ENCODE data around the gene SASH1. TPM values are rescaled to one million over a fixed set of nuclear protein-coding genes. Genes with fewer than 3 reads are reported as not detected.
A peak's percentile ranks its signal among the peaks of the same experiment; 100 is the strongest.

The SASH1 gene
- total and polyA plus RNA-seq, 2 of the 8 experiments (the other 6 are each of a cell fraction or from before 2014, with no cell fraction given) = 6.0 to 20.2 TPM

DNA sequence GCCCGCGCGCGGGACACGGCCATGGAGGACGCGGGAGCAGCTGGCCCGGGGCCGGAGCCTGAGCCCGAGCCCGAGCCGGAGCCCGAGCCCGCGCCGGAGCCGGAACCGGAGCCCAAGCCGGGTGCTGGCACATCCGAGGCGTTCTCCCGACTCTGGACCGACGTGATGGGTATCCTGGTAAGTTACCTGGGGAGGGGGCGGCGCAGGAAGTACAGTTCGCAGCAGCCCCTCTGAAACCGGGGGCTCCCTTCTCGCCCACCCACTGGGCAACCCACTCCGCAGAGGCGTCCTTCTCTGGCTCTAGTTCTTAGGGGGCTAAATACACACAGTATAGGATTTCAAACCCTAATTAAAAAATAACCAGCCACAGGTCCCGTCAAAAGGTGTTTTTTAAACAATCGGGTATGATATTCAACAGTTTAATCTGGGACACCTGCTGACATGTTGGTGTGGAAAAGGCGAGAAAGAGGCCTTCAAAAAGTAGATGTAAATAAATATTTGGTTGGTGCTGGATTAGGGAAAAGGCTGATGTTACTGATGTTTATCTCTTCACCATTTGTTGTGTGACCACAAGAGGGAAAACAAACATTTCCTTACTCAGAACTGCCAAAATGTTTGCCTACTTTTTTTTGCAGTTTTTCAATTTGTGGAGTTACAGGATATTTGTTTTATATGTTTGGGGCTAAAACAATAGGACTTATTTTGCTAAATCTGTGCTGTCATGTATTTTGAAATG, 577 bp downstream of the SASH1 start:
- no peaks in the 10 kb centered on the region for H4K20me1 ChIP-seq (replicated peaks in 1 of 2; ENCODE audit: control insufficient read depth in 1 of 2, insufficient read depth in 2 of 2, low read length in 2 of 2)
- no peak overlapping the region for H2BK120ac ChIP-seq (replicated peaks; ENCODE audit: low read depth, low read length)
- peaks cover 0 to 37% of the 10 kb centered on the region in 2 experiments; a peak in 2 of 4 replicates for H3K79me2 ChIP-seq (ENCODE audit: control insufficient read depth in 1 of 2, insufficient read depth in 2 of 2, low read length in 2 of 2)
- peaks cover 7 to 29% (median 19%) of the 10 kb centered on the region in 4 experiments for H3K4me1 ChIP-seq (replicated peaks in 1 of 4; ENCODE audit: control insufficient read depth in 3 of 4, insufficient read depth in 4 of 4, low read length in 3 of 4)
- no peak overlapping the region for H2AK5ac ChIP-seq (ENCODE audit: low read depth, low read length)
- DNase-seq (ENCODE audit: low read depth in 1 of 2, low spot score in 2 of 2) = no peak
- FAIRE-seq = no peak
- TF ChIP-seq SIN3A (conservative IDR thresholded peaks at IDR 0.05 in 1 of 2, IDR thresholded peaks at IDR 0.05 in 1 of 2; ENCODE audit: low read depth in 1 of 2, low read length in 2 of 2) (peak in 1 of 2 experiments; percentile 19; a peak in 1 of 4 replicates), SIX5 (IDR thresholded peaks at IDR 0.05; ENCODE audit: low read depth, low read length) (no peak), YY1 (IDR thresholded peaks at IDR 0.05; ENCODE audit: low read depth, low read length) (no peak), SAP30 (IDR thresholded peaks at IDR 0.05; ENCODE audit: insufficient read depth, insufficient replicate concordance, low read length) (peak; percentile 53), PHF8 (conservative IDR thresholded peaks at IDR 0.05; ENCODE audit: low read depth, low read length) (peak; percentile 50; the same call in 1 of the 2 replicates)
- TF ChIP-seq, protein P1, sequence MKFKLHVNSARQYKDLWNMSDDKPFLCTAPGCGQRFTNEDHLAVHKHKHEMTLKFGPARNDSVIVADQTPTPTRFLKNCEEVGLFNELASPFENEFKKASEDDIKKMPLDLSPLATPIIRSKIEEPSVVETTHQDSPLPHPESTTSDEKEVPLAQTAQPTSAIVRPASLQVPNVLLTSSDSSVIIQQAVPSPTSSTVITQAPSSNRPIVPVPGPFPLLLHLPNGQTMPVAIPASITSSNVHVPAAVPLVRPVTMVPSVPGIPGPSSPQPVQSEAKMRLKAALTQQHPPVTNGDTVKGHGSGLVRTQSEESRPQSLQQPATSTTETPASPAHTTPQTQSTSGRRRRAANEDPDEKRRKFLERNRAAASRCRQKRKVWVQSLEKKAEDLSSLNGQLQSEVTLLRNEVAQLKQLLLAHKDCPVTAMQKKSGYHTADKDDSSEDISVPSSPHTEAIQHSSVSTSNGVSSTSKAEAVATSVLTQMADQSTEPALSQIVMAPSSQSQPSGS (IDR thresholded peaks at IDR 0.05; ENCODE audit: low read length) = peak; percentile 67; the same call in 1 of the 2 replicates
- peak overlapping the region; percentile 94; the same call in 1 of the 2 replicates for H3K27ac ChIP-seq (ENCODE audit: low read depth, low read length)
- no peak overlapping the region for H2BK20ac ChIP-seq (ENCODE audit: low read length)
- H4K91ac ChIP-seq (replicated peaks; ENCODE audit: insufficient read length, low read length) = peak overlapping the region; percentile 12
- H4K8ac ChIP-seq (ENCODE audit: extremely low read depth, insufficient read depth, low read length) = peak overlapping the region; percentile 95; the same call in 1 of the 2 replicates
- H3K23ac ChIP-seq (ENCODE audit: insufficient read length) = no peak overlapping the region
- H2BK5ac ChIP-seq (ENCODE audit: low read depth, low read length) = no peak overlapping the region
- H3K23me2 ChIP-seq (ENCODE audit: low read depth, low read length) = peaks cover 7% of the 10 kb centered on the region
- no peak overlapping the region for H2AFZ ChIP-seq (ENCODE audit: low read length)
- H3K36me3 ChIP-seq (ENCODE audit: control insufficient read depth in 2 of 4, insufficient read depth in 4 of 4, low read length in 3 of 4) = no peaks in the 10 kb centered on the region
- ChIA-PET CTCF (ENCODE audit: partially characterized antibody) (interaction anchor here (0.7 kb wide), 1 partner anchor 36 kb away, joined by 3 read pairs; no protein-coding TSS in a partner anchor), POLR2A (ENCODE audit: partially characterized antibody) (interaction anchor here (0.6 to 1.7 kb wide), 11 partner anchors 7 to 182 kb away, joined by 3 to 7 read pairs (median 4); no protein-coding TSS in a partner anchor)
- H3K79me1 ChIP-seq (ENCODE audit: low read depth, low read length) = no peaks in the 10 kb centered on the region; the same call in 1 of the 2 replicates
- H2BK15ac ChIP-seq (ENCODE audit: low read length) = no peak overlapping the region
- H3K56ac ChIP-seq (replicated peaks; ENCODE audit: insufficient read length, low read depth, low read length) = peak overlapping the region; percentile 70
- H3K4me3 ChIP-seq (ENCODE audit: extremely low read depth in 1 of 4, insufficient read depth in 2 of 4, low read depth in 3 of 4, low read length in 4 of 4) = peak overlapping the region; percentile 72 to 99 (median 84)
- H3K9ac ChIP-seq (replicated peaks in 1 of 4; ENCODE audit: extremely low read depth in 1 of 4, low read depth in 3 of 4, low read length in 3 of 4) = peak overlapping the region; percentile 26 to 95 (median 93); a peak in 6 of 7 replicates
- H3K4ac ChIP-seq (replicated peaks; ENCODE audit: insufficient read length, low read depth, low read length) = no peak overlapping the region
- no peaks in the 10 kb centered on the region for H3K27me3 ChIP-seq (replicated peaks in 1 of 4; ENCODE audit: control insufficient read depth in 3 of 4, extremely low read depth in 1 of 4, insufficient read depth in 3 of 4, low read length in 3 of 4)
- H2BK12ac ChIP-seq (ENCODE audit: low read depth, low read length) = no peak overlapping the region
- no peaks in the 10 kb centered on the region for H3K9me3 ChIP-seq (ENCODE audit: insufficient read depth in 2 of 2, low read depth in 1 of 2, low read length in 1 of 2)
- peak overlapping the region; percentile 35 for H4K5ac ChIP-seq (ENCODE audit: insufficient read length, low read depth, low read length)
- H3K4me2 ChIP-seq (ENCODE audit: insufficient read depth in 1 of 2, low read depth in 2 of 2, low read length in 2 of 2) = peak overlapping the region; percentile 65 to 70
- 1% methylated on average over 19 of the region's 34 CpGs; no CpG with 5 or more reads in 1 of the 2 experiments for WGBS, 2 experiments (ENCODE audit: extremely low coverage in 1 of 2, insufficient coverage in 1 of 2, insufficient read length in 1 of 2, insufficient replicate concordance in 2 of 2, low coverage in 1 of 2, low lambda C conversion rate in 2 of 2, missing lambda C conversion rate in 1 of 2)
- H3K14ac ChIP-seq (ENCODE audit: insufficient read length) = no peak overlapping the region
- H3K18ac ChIP-seq (ENCODE audit: extremely low read depth, low read length) = no peak overlapping the region

Measured in H1 (cell line).